Measurements from ENCODE around the gene DOCK8. TPM values are rescaled to one million over a fixed set of nuclear protein-coding genes. Genes with fewer than 3 reads are reported as not detected.

The DOCK8 gene
- total and polyA plus RNA-seq, 2 of the 4 experiments (the other 2 are of a cell fraction), result not detected

DNA sequence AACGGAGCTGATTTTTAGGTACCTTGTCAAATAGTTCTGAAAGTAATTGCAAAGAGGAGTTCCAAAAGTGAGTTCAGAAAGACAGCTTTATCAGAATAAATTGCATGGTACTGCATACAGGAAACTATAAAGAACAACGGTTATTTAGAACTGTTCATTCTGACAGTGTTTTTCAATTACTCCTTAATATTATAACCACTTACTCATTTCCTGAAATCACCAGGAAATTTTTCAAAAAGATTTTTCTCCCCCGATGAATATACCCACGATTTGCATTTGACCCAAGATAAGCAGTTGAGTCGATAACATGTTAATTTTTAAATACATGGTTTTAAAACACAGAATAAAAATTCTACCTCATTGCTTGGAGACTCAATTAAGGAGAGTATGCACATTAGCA lies 9.4 kb downstream of the DOCK8 start:
- Histone ChIP-seq H3K4ac (ENCODE audit: low read depth, low read length) (no peak overlapping the region), H3K27me3 (ENCODE audit: control insufficient read depth, insufficient read depth, low read length) (no peaks in the 10 kb centered on the region; the same call in 1 of the 2 replicates), H3K9me1 (ENCODE audit: insufficient read depth, low read length) (no peaks in the 10 kb centered on the region), H4K20me1 (ENCODE audit: insufficient read depth, low read length) (no peaks in the 10 kb centered on the region), H2BK120ac (ENCODE audit: low read depth, low read length) (no peak overlapping the region), H3K9ac (ENCODE audit: low read depth, low read length) (no peak overlapping the region), H3K9me3 (ENCODE audit: control insufficient read depth, insufficient read depth, low read length) (no peaks in the 10 kb centered on the region), H3K79me1 (ENCODE audit: low read depth in 1 of 2, low read length in 2 of 2) (no peaks in the 10 kb centered on the region), H4K5ac (ENCODE audit: low read depth, low read length) (no peak overlapping the region), H2AK5ac (ENCODE audit: low read depth, low read length) (no peak overlapping the region), H2BK5ac (ENCODE audit: low read depth, low read length, poor library complexity, severe bottlenecking) (no peak overlapping the region), H3K4me1 (ENCODE audit: control insufficient read depth, insufficient read depth, low read length) (no peaks in the 10 kb centered on the region), H3K18ac (ENCODE audit: low read depth, low read length) (no peak overlapping the region), H4K8ac (ENCODE audit: low read depth in 2 of 2, low read length in 2 of 2) (no peak overlapping the region), H4K91ac (ENCODE audit: insufficient read depth, low read depth, low read length) (no peak overlapping the region), H3K4me3 (ENCODE audit: insufficient read depth, low read depth, low read length) (no peak overlapping the region), H2AK9ac (replicated peaks; ENCODE audit: low read depth, low read length, poor library complexity) (no peak overlapping the region), H3K56ac (ENCODE audit: extremely low read depth, insufficient read depth, low read length) (no peak overlapping the region), H2BK20ac (ENCODE audit: low read depth, low read length) (no peak overlapping the region), H2AFZ (replicated peaks; ENCODE audit: low read length, poor library complexity) (no peak overlapping the region), H3K27ac (ENCODE audit: insufficient read depth, low read length) (no peak overlapping the region), H3K14ac (replicated peaks; ENCODE audit: low read depth, low read length) (no peak overlapping the region), H3K4me2 (ENCODE audit: low read depth, low read length) (no peak overlapping the region), H3K36me3 (ENCODE audit: control insufficient read depth, insufficient read depth, low read length) (no peaks in the 10 kb centered on the region), H3K23ac (ENCODE audit: low read depth, low read length) (no peak overlapping the region), H2BK15ac (ENCODE audit: low read depth, low read length) (no peak overlapping the region)
- CTCF ChIA-PET, result no interaction called here
- no peak for TF ChIP-seq MXI1 (IDR thresholded peaks at IDR 0.05; ENCODE audit: borderline replicate concordance, low read depth, low read length)
- dilution Hi-C loops (cut with HindIII; ENCODE audit: low sequenced_read_pairs, unreplicated experiment) (no loop called here), intact Hi-C loops (cut with micrococcal nuclease) (no loop called here), in situ Hi-C loops (cut with MboI; ENCODE audit: low sequenced_read_pairs) (no loop called here)
- POLR2A ChIA-PET (ENCODE audit: unreplicated experiment), result no interaction called here
- ATAC-seq (ENCODE audit: low read depth) (no peak), DNase-seq (no peak)
- WGBS, 2 experiments (ENCODE audit: extremely low coverage in 2 of 2, insufficient read length in 1 of 2), result no CpG with 5 or more reads among the region's 5 CpGs
- BruUV-seq (replicated peaks), result no TSS peak
